Fibroblast of mammary gland (primary cell): ENCODE results near the gene ZNF318.
"Not testable (repeated sequence)": the region's sequence is repeated elsewhere in the genome, so short reads cannot be mapped to it uniquely, and the experiment has no call there.

Experiments used
- DNase-seq: peaks from one replicate; pipeline ENCODE4 v3.0.0-alpha.2; 2010; ENCODE audit warnings: low read depth
- H3K4me3 ChIP-seq: 2 replicates; pipeline ENCODE4 v1.5.1; 2011; ENCODE audit warnings: low read depth, mild to moderate bottlenecking, low read length, moderate library complexity; ENCODE audit not compliant: control insufficient read depth
- TF ChIP-seq, protein P1 (sequence below): conservative IDR thresholded peaks from 2 replicates; pipeline ENCODE4 v1.5.1; 2011; ENCODE audit warnings: low read depth, low read length, inconsistent platforms; ENCODE audit not compliant: control insufficient read depth, insufficient read depth

The ZNF318 gene

GRCh38 chr6:43369174-43370002, at the start of gene ZNF318:
TSS of gene ZNF318 (minus strand) at chr6:43369647. CDS start at chr6:43369365, 282 bp downstream.
- TF ChIP-seq, protein P1, sequence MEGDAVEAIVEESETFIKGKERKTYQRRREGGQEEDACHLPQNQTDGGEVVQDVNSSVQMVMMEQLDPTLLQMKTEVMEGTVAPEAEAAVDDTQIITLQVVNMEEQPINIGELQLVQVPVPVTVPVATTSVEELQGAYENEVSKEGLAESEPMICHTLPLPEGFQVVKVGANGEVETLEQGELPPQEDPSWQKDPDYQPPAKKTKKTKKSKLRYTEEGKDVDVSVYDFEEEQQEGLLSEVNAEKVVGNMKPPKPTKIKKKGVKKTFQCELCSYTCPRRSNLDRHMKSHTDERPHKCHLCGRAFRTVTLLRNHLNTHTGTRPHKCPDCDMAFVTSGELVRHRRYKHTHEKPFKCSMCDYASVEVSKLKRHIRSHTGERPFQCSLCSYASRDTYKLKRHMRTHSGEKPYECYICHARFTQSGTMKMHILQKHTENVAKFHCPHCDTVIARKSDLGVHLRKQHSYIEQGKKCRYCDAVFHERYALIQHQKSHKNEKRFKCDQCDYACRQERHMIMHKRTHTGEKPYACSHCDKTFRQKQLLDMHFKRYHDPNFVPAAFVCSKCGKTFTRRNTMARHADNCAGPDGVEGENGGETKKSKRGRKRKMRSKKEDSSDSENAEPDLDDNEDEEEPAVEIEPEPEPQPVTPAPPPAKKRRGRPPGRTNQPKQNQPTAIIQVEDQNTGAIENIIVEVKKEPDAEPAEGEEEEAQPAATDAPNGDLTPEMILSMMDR = no peak
- DNase-seq = peak; percentile 94
- H3K4me3 ChIP-seq = peak within 1 kb of the TSS; percentile 79

- TF ChIP-seq, protein P1 = no peak
- DNase-seq = no peak
- no peak overlapping the region for H3K4me3 ChIP-seq
These were observed 47.5 kb upstream of the ZNF318 start for GRCh38 chr6:43416935-43417334.

- DNase-seq, H3K4me3 ChIP-seq: not testable (repeated sequence)
These were observed 45.8 kb upstream of the ZNF318 start for GRCh38 chr6:43415275-43415674.

DNA sequence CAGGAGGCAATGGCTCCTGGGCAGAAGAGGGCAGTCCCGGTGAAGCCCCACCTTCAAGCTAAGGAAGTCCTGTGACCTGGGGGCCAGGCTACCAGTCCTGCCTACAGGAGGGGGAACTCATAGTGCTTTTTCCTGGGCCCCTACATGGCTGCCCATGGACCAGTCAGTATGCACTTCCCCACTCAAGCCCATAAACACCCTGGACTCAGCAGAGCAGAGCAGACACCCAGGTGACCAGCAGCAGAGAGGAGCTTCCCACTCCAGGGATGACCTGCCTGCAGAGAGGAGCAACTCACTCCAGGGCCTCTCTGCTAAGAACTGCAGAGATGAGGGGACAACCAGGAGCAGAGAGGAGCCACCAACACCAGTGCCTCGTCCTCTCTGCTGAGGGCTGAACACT, 43.6 kb upstream of the ZNF318 start:
- DNase-seq = no peak
- no peak overlapping the region for H3K4me3 ChIP-seq
- TF ChIP-seq, protein P1 = no peak

DNA sequence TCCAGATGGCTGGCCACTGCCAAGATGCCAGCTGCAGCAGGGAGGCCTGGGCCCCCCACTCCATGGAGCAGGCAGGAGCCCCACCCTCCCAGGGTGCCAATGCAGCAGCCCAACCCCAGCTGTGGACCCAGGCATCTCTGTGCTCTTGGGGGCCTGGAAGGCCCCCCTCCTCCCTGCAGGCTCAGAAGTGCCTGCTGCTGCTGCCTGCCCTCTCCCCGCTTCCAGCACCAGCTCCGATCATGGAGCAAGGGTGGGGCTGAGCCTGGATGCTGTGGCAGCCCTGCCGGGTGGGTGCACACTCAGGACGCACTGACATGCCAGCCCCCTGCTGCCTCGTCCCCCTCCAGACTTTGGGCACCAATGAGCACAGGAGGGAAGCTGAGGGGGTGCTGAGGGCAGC, 43.1 kb upstream of the ZNF318 start:
- TF ChIP-seq, protein P1 = no peak
- H3K4me3 ChIP-seq = no peak overlapping the region
- DNase-seq = no peak

DNA sequence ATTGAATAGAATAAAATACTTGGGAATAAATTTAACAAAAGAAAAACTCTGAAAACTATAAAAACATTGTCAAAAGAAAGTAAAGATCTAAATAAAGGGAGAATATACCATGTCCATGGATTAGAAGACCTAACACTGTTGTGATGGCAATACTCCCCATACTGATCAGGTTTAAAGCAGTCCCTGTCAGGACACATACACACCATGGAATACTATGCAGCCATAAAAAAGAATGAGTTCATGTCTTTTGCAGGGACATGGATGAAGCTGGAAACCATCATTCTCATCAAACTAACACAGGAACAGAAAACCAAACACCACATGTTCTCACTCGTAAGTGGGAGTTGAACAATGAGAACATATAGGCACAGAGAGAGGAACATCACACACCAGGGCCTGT, 41.3 kb upstream of the ZNF318 start:
- not testable (repeated sequence) for H3K4me3 ChIP-seq, DNase-seq

DNA sequence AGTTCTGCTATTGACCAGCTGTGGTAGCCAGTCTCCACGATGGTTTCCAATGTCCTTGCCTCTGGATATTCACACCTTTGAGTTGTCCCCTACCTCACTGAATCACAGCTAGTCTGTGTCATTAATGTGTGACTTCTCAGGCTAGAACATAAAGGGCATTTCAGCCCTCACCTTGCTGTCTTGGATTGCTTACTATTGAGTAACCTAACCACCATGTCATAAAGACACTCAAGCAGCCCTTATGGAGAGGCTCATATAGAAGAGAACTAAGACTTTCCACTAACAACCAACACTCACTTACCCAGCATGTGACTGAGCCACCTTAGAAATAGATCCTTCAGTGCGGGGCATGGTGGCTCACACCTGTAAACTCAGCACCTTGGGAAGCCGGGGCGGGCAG, 38.8 kb upstream of the ZNF318 start:
- DNase-seq = no peak
- TF ChIP-seq, protein P1 = no peak
- H3K4me3 ChIP-seq = no peak overlapping the region

DNA sequence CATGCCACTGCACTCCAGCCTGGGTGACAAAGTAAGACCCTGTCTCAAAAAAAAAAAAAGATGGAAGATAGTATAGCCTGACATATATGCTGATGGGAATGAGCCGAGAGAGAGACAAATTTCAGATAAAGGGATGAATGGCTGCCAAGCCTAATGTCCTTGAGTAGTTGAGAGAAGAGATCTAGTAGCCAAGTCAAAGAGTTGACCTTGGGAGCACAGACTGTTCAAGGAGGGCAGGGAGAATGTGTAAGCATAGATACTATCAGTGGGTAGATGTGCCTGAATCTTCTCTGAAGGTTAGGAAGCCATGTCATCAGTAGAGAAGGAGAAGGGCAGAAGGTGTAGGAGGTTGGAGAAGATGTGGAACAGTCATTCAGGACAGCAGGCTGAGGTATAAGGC, 37.8 kb upstream of the ZNF318 start:
- no peak overlapping the region for H3K4me3 ChIP-seq
- DNase-seq = no peak
- TF ChIP-seq, protein P1 = no peak
